HUES6 (cell line): ENCODE measurements around the gene TMEM132D.

Source experiments
- H3K27ac ChIP-seq: 2 replicates; pipeline ENCODE4 v1.7.0; 2013; ENCODE audit warnings: low read depth, mild to moderate bottlenecking, low read length, inconsistent platforms
- H3K27me3 ChIP-seq: 2 replicates; pipeline ENCODE4 v1.6.1; 2013; ENCODE audit warnings: low read length; ENCODE audit not compliant: control insufficient read depth, insufficient read depth
- H3K36me3 ChIP-seq: 2 replicates; pipeline ENCODE4 v1.6.1; 2013; ENCODE audit warnings: low read length; ENCODE audit not compliant: control insufficient read depth, insufficient read depth
- H3K4me1 ChIP-seq: 2 replicates; pipeline ENCODE4 v1.6.1; 2013; ENCODE audit warnings: low read length; ENCODE audit not compliant: control insufficient read depth, insufficient read depth
- H3K4me3 ChIP-seq: 2 replicates; pipeline ENCODE4 v1.5.1; 2013; ENCODE audit warnings: low read depth, low read length
- H3K9ac ChIP-seq: one replicate; pipeline ENCODE4 v1.6.1; 2013; ENCODE audit warnings: mild to moderate bottlenecking, low read length
- H3K9me3 ChIP-seq: 2 replicates; pipeline ENCODE4 v1.6.1; 2013; ENCODE audit warnings: low read depth, low read length; ENCODE audit not compliant: control insufficient read depth, insufficient read depth

The TMEM132D gene

GRCh38 chr12:129160282-129160681, 743.5 kb downstream of the TMEM132D start:
- Histone ChIP-seq H3K27me3 (no peaks in the 10 kb centered on the region), H3K4me1 (peaks cover 7% of the 10 kb centered on the region), H3K9ac (no peak overlapping the region), H3K9me3 (peaks cover 11% of the 10 kb centered on the region), H3K36me3 (no peaks in the 10 kb centered on the region), H3K27ac (no peak overlapping the region), H3K4me3 (no peak overlapping the region)

GRCh38 chr12:129152351-129153104, 751.3 kb downstream of the TMEM132D start:
- H3K4me1 ChIP-seq = peaks cover 20% of the 10 kb centered on the region
- no peak overlapping the region for H3K27ac ChIP-seq

GRCh38 chr12:129150721-129151120, 753.1 kb downstream of the TMEM132D start:
- Histone ChIP-seq H3K27ac (no peak overlapping the region), H3K27me3 (no peaks in the 10 kb centered on the region), H3K9me3 (no peaks in the 10 kb centered on the region), H3K9ac (no peak overlapping the region), H3K4me1 (peaks cover 20% of the 10 kb centered on the region), H3K36me3 (no peaks in the 10 kb centered on the region), H3K4me3 (no peak overlapping the region)

More at GRCh38 chr12:129152351-129153104, 751.3 kb downstream of the TMEM132D start:
- Histone ChIP-seq H3K27me3 (no peaks in the 10 kb centered on the region), H3K36me3 (no peaks in the 10 kb centered on the region), H3K9me3 (no peaks in the 10 kb centered on the region), H3K4me3 (no peak overlapping the region), H3K9ac (no peak overlapping the region)

GRCh38 chr12:129145381-129145780, 758.4 kb downstream of the TMEM132D start:
- no peak overlapping the region for H3K4me3 ChIP-seq

GRCh38 chr12:129138776-129139175, 765.0 kb downstream of the TMEM132D start:
- H3K27ac ChIP-seq = no peak overlapping the region
- no peaks in the 10 kb centered on the region for H3K4me1 ChIP-seq
- H3K9ac ChIP-seq = no peak overlapping the region
- H3K27me3 ChIP-seq = no peaks in the 10 kb centered on the region
- H3K36me3 ChIP-seq = no peaks in the 10 kb centered on the region
- no peak overlapping the region for H3K4me3 ChIP-seq
- H3K9me3 ChIP-seq = no peaks in the 10 kb centered on the region

More at GRCh38 chr12:129145381-129145780, 758.4 kb downstream of the TMEM132D start:
- Histone ChIP-seq H3K9ac (no peak overlapping the region), H3K4me1 (peaks cover 6% of the 10 kb centered on the region), H3K36me3 (no peaks in the 10 kb centered on the region), H3K27ac (no peak overlapping the region), H3K27me3 (no peaks in the 10 kb centered on the region), H3K9me3 (no peaks in the 10 kb centered on the region)

- no peak overlapping the region for H3K4me3 ChIP-seq
- no peak overlapping the region for H3K9ac ChIP-seq
- no peaks in the 10 kb centered on the region for H3K27me3 ChIP-seq
- H3K4me1 ChIP-seq = no peaks in the 10 kb centered on the region
- no peaks in the 10 kb centered on the region for H3K36me3 ChIP-seq
- H3K9me3 ChIP-seq = no peaks in the 10 kb centered on the region
- no peak overlapping the region for H3K27ac ChIP-seq
Observed at GRCh38 chr12:129136694-129137325, 767.0 kb downstream of the TMEM132D start.

GRCh38 chr12:129127771-129128170, 776.1 kb downstream of the TMEM132D start:
- no peak overlapping the region for H3K4me3 ChIP-seq
- no peak overlapping the region for H3K9ac ChIP-seq
- no peaks in the 10 kb centered on the region for H3K4me1 ChIP-seq
- no peaks in the 10 kb centered on the region for H3K9me3 ChIP-seq
- H3K27me3 ChIP-seq = no peaks in the 10 kb centered on the region
- no peaks in the 10 kb centered on the region for H3K36me3 ChIP-seq
- H3K27ac ChIP-seq = no peak overlapping the region

GRCh38 chr12:129127211-129127610, 776.6 kb downstream of the TMEM132D start:
- Histone ChIP-seq H3K27me3 (no peaks in the 10 kb centered on the region), H3K36me3 (no peaks in the 10 kb centered on the region), H3K9me3 (no peaks in the 10 kb centered on the region), H3K4me3 (no peak overlapping the region), H3K9ac (no peak overlapping the region), H3K4me1 (no peaks in the 10 kb centered on the region), H3K27ac (no peak overlapping the region)

- Histone ChIP-seq H3K4me3 (no peak overlapping the region), H3K9me3 (no peaks in the 10 kb centered on the region), H3K9ac (no peak overlapping the region), H3K27ac (no peak overlapping the region), H3K36me3 (no peaks in the 10 kb centered on the region), H3K4me1 (no peaks in the 10 kb centered on the region), H3K27me3 (peaks cover 6% of the 10 kb centered on the region; the same call in 1 of the 2 replicates)
Observed at GRCh38 chr12:129119537-129119936, 784.3 kb downstream of the TMEM132D start.

GRCh38 chr12:129115558-129115957, 788.3 kb downstream of the TMEM132D start:
- H3K4me3 ChIP-seq = no peak overlapping the region
- peaks cover 13% of the 10 kb centered on the region for H3K27me3 ChIP-seq
- no peaks in the 10 kb centered on the region for H3K4me1 ChIP-seq
- no peaks in the 10 kb centered on the region for H3K36me3 ChIP-seq
- no peak overlapping the region for H3K9ac ChIP-seq
- 0 out of 2 replicates have a peak, but pooled peaks cover 4% of the 10 kb centered on the region for H3K9me3 ChIP-seq
- no peak overlapping the region for H3K27ac ChIP-seq

- H3K4me3 ChIP-seq = no peak overlapping the region
- no peaks in the 10 kb centered on the region for H3K4me1 ChIP-seq
Observed at GRCh38 chr12:129110575-129110974, 793.2 kb downstream of the TMEM132D start.

More at GRCh38 chr12:129110575-129110974, 793.2 kb downstream of the TMEM132D start:
- Histone ChIP-seq H3K36me3 (no peaks in the 10 kb centered on the region), H3K9ac (no peak overlapping the region), H3K27ac (no peak overlapping the region), H3K27me3 (peaks cover 11% of the 10 kb centered on the region), H3K9me3 (peaks cover 10% of the 10 kb centered on the region)
